Epidermal melanocyte (primary cell): Measurements from ENCODE around the gene COL8A1.

Experiments
- DNase-seq: peaks from one replicate; pipeline ENCODE4 v3.0.0; 2011; ENCODE audit warnings: low spot score; ENCODE audit not compliant: insufficient read length

Gene COL8A1

GRCh38 chr3:99760031-99760430 is 121.6 kb downstream of the COL8A1 start:
- no peak for DNase-seq

- DNase-seq: no peak
Observed at GRCh38 chr3:99760629-99761028, 122.2 kb downstream of the COL8A1 start.

- DNase-seq: no peak
Observed at GRCh38 chr3:99761415-99762165, 123.2 kb downstream of the COL8A1 start.

- no peak for DNase-seq
Observed at GRCh38 chr3:99762901-99763300, 124.5 kb downstream of the COL8A1 start.

GRCh38 chr3:99764377-99764776 is 126.0 kb downstream of the COL8A1 start:
- DNase-seq: no peak

- no peak for DNase-seq
Observed at GRCh38 chr3:99765042-99765942, 126.9 kb downstream of the COL8A1 start.

- DNase-seq: no peak
Observed at GRCh38 chr3:99767291-99767690, 128.9 kb downstream of the COL8A1 start.

GRCh38 chr3:99768126-99768525 is 129.7 kb downstream of the COL8A1 start:
- DNase-seq: no peak

GRCh38 chr3:99768808-99769501 is 130.6 kb downstream of the COL8A1 start:
- DNase-seq: no peak

- DNase-seq: no peak
Observed at GRCh38 chr3:99772171-99772570, 133.8 kb downstream of the COL8A1 start.

GRCh38 chr3:99772671-99773070 is 134.3 kb downstream of the COL8A1 start:
- DNase-seq: no peak

GRCh38 chr3:99774467-99774866 is 136.1 kb downstream of the COL8A1 start:
- no peak for DNase-seq

GRCh38 chr3:99776516-99777209 is 138.3 kb downstream of the COL8A1 start:
- no peak for DNase-seq

- no peak for DNase-seq
Observed at GRCh38 chr3:99777210-99777549, 138.8 kb downstream of the COL8A1 start.

- no peak for DNase-seq
Observed at GRCh38 chr3:99777708-99778107, 139.3 kb downstream of the COL8A1 start.

- no peak for DNase-seq
Observed at GRCh38 chr3:99780749-99781148, 142.4 kb downstream of the COL8A1 start.

- no peak for DNase-seq
Observed at GRCh38 chr3:99781761-99782160, 143.4 kb downstream of the COL8A1 start.

GRCh38 chr3:99783011-99783573 is 144.7 kb downstream of the COL8A1 start:
- peak; percentile 23 for DNase-seq

GRCh38 chr3:99789011-99789721 is 150.8 kb downstream of the COL8A1 start:
- peak; percentile 71 for DNase-seq

- no peak for DNase-seq
Observed at GRCh38 chr3:99794485-99794884, 156.1 kb downstream of the COL8A1 start.
